Osteocyte (in vitro differentiated cells): Measurements from ENCODE around the gene KBTBD4. TPM values are rescaled to one million over a fixed set of nuclear protein-coding genes. Genes with fewer than 3 reads are reported as not detected.
A peak's percentile ranks its signal among the peaks of the same experiment; 100 is the strongest.

ENCODE experiments used
- DNase-seq: peaks from one replicate; pipeline ENCODE4 v3.0.0; 2021; ENCODE audit warnings: mixed read lengths; ENCODE audit not compliant: unreplicated experiment; ENCODE audit errors: extremely low spot score
- H3K27ac Mint-ChIP-seq: one replicate; pipeline ENCODE4 v1.8.0; 2021; ENCODE audit warnings: mild to moderate bottlenecking, mixed read lengths; ENCODE audit not compliant: unreplicated experiment
- H3K27me3 Mint-ChIP-seq: one replicate; pipeline ENCODE4 v1.8.0; 2021; ENCODE audit warnings: mixed read lengths; ENCODE audit not compliant: unreplicated experiment
- H3K36me3 Mint-ChIP-seq: one replicate; pipeline ENCODE4 v1.8.0; 2021; ENCODE audit warnings: mixed read lengths; ENCODE audit not compliant: unreplicated experiment
- H3K4me1 Mint-ChIP-seq: one replicate; pipeline ENCODE4 v1.8.0; 2021; ENCODE audit warnings: mixed read lengths; ENCODE audit not compliant: unreplicated experiment
- H3K4me3 Mint-ChIP-seq: one replicate; pipeline ENCODE4 v1.8.0; 2021; ENCODE audit warnings: mild to moderate bottlenecking, moderate library complexity, mixed read lengths; ENCODE audit not compliant: unreplicated experiment
- H3K9me3 Mint-ChIP-seq: one replicate; pipeline ENCODE4 v1.8.0; 2021; ENCODE audit warnings: mixed read lengths; ENCODE audit not compliant: unreplicated experiment
- CTCF ChIP-seq: fragments of 200-600 bp; sonication (generic); IDR thresholded peaks from 2 replicates; pipeline ENCODE4 v1.5.0; 2021; ENCODE audit warnings: antibody characterized with exemption, mild to moderate bottlenecking, moderate library complexity
- long read RNA-seq: library from polyadenylated mRNA; unstranded; transcript quantifications from one replicate; pipeline ENCODE4 v2.0.0, GENCODE V29; 2021
- total RNA-seq: library from RNA; stranded (reverse); gene quantifications from 2 replicates; pipeline ENCODE4 v1.2.1, GENCODE V29; 2021

Gene KBTBD4
- total RNA-seq = 19.7 and 19.8 TPM in 2 replicates
- long read RNA-seq, transcript KBTBD4-209 (3 exons, 3,079 nt) = minor isoform, 13 of 265 reads
- long read RNA-seq, transcript KBTBD4-202 (4 exons, 2,372 nt) = major isoform, 205 of 265 reads
- long read RNA-seq, transcript KBTBD4-201 (4 exons, 2,460 nt) = minor isoform, 19 of 265 reads
- long read RNA-seq, partial matches to known transcripts = 0 of 265 reads
- long read RNA-seq, other reads (novel, unspliced or antisense) = 28 of 265 reads

- TF ChIP-seq CTCF = no peak
- no peaks in the 10 kb centered on the region for H3K27me3 Mint-ChIP-seq
- peaks cover 30% of the 10 kb centered on the region for H3K4me1 Mint-ChIP-seq
- no peaks in the 10 kb centered on the region for H3K9me3 Mint-ChIP-seq
- peak within 1 kb of the TSS; percentile 100 for H3K27ac Mint-ChIP-seq
- H3K36me3 Mint-ChIP-seq = peaks cover 26% of the 10 kb centered on the region
- peak within 1 kb of the TSS; percentile 100 for H3K4me3 Mint-ChIP-seq
- DNase-seq = peak; percentile 94
Measured at GRCh38 chr11:47578524-47579494, at the start of gene KBTBD4, which contains the start of gene NDUFS3. Gene KBTBD4, minus strand, starts transcription at chr11:47578970. Its CDS starts 19 bp downstream, at chr11:47578951. Gene NDUFS3, plus strand, starts transcription at chr11:47579074. Its CDS starts 18 bp downstream, at chr11:47579092.

- H3K27ac Mint-ChIP-seq = no peak overlapping the region
- no peak for DNase-seq
- no peak overlapping the region for H3K4me3 Mint-ChIP-seq
- no peaks in the 10 kb centered on the region for H3K9me3 Mint-ChIP-seq
- TF ChIP-seq CTCF = no peak
- peaks cover 44% of the 10 kb centered on the region for H3K36me3 Mint-ChIP-seq
- H3K27me3 Mint-ChIP-seq = no peaks in the 10 kb centered on the region
- peaks cover 1% of the 10 kb centered on the region for H3K4me1 Mint-ChIP-seq
Measured at GRCh38 chr11:47628026-47628425, 49.3 kb upstream of the KBTBD4 start.

- DNase-seq = no peak
- no peaks in the 10 kb centered on the region for H3K4me1 Mint-ChIP-seq
- H3K36me3 Mint-ChIP-seq = peaks cover 33% of the 10 kb centered on the region
- no peak overlapping the region for H3K27ac Mint-ChIP-seq
- H3K9me3 Mint-ChIP-seq = no peaks in the 10 kb centered on the region
- H3K4me3 Mint-ChIP-seq = no peak overlapping the region
- TF ChIP-seq CTCF = no peak
- H3K27me3 Mint-ChIP-seq = no peaks in the 10 kb centered on the region
Measured at GRCh38 chr11:47626234-47626633, 47.5 kb upstream of the KBTBD4 start.

GRCh38 chr11:47620836-47621378 is 42.1 kb upstream of the KBTBD4 start:
- DNase-seq = no peak
- H3K36me3 Mint-ChIP-seq = peaks cover 8% of the 10 kb centered on the region
- H3K4me1 Mint-ChIP-seq = peaks cover 5% of the 10 kb centered on the region
- H3K27ac Mint-ChIP-seq = no peak overlapping the region
- H3K27me3 Mint-ChIP-seq = no peaks in the 10 kb centered on the region
- H3K9me3 Mint-ChIP-seq = no peaks in the 10 kb centered on the region
- H3K4me3 Mint-ChIP-seq = no peak overlapping the region
- TF ChIP-seq CTCF = no peak
